Esophagus squamous epithelium (tissue), 4 donors: ENCODE measurements around the gene MAGI1.

Experiments
- POLR2A ChIP-seq, 4 donors: fragments of 450-650 bp; IDR thresholded peaks; one replicate each; pipeline ENCODE4 v1.6.1; 2017; ENCODE audit warnings: antibody characterized with exemption in 4 of 4, mild to moderate bottlenecking in 4 of 4, moderate library complexity in 3 of 4
- TF ChIP-seq, protein P1 (sequence below), 6 experiments: fragments of 450-650 bp in 4 of 6; fragments of 200-600 bp in 2 of 6; sonication (generic) in 2 of 6; IDR thresholded peaks; one replicate each; pipeline ENCODE4 v1.5.1; 2016 to 2019; ENCODE audit warnings: antibody characterized with exemption in 6 of 6, mild to moderate bottlenecking in 4 of 6, moderate library complexity in 4 of 6

DNA sequence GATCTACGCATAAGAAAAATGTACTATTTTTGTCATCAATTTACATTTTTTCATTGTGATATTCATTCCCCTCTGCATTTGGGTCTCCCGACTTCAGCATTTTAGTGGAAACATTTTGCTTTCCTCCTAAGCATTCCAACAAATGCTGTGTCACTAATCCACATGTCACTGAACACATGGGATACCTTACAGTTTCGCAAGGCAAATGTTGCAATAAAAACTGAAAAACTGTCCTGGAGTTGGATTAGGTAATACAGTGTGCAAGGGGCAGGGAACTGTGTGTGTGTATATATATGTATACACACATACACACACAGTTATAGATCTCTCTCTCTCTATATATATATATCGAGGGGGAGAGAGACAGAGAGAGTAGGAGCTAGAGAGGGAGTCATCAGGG lies 632.2 kb downstream of the MAGI1 start:
- TF ChIP-seq, protein P1, sequence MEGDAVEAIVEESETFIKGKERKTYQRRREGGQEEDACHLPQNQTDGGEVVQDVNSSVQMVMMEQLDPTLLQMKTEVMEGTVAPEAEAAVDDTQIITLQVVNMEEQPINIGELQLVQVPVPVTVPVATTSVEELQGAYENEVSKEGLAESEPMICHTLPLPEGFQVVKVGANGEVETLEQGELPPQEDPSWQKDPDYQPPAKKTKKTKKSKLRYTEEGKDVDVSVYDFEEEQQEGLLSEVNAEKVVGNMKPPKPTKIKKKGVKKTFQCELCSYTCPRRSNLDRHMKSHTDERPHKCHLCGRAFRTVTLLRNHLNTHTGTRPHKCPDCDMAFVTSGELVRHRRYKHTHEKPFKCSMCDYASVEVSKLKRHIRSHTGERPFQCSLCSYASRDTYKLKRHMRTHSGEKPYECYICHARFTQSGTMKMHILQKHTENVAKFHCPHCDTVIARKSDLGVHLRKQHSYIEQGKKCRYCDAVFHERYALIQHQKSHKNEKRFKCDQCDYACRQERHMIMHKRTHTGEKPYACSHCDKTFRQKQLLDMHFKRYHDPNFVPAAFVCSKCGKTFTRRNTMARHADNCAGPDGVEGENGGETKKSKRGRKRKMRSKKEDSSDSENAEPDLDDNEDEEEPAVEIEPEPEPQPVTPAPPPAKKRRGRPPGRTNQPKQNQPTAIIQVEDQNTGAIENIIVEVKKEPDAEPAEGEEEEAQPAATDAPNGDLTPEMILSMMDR (IDR thresholded peaks at IDR 0.05): no peak
- TF ChIP-seq POLR2A (IDR thresholded peaks at IDR 0.05): no peak
